ENCODE data around the gene DLEC1. TPM values are rescaled to one million over a fixed set of nuclear protein-coding genes. Genes with fewer than 3 reads are reported as not detected.

Gene DLEC1
- total and polyA plus RNA-seq, 2 donors (not counting 1 experiment from before 2014, with no cell fraction given), result 0.52 to 2.1 TPM

DNA sequence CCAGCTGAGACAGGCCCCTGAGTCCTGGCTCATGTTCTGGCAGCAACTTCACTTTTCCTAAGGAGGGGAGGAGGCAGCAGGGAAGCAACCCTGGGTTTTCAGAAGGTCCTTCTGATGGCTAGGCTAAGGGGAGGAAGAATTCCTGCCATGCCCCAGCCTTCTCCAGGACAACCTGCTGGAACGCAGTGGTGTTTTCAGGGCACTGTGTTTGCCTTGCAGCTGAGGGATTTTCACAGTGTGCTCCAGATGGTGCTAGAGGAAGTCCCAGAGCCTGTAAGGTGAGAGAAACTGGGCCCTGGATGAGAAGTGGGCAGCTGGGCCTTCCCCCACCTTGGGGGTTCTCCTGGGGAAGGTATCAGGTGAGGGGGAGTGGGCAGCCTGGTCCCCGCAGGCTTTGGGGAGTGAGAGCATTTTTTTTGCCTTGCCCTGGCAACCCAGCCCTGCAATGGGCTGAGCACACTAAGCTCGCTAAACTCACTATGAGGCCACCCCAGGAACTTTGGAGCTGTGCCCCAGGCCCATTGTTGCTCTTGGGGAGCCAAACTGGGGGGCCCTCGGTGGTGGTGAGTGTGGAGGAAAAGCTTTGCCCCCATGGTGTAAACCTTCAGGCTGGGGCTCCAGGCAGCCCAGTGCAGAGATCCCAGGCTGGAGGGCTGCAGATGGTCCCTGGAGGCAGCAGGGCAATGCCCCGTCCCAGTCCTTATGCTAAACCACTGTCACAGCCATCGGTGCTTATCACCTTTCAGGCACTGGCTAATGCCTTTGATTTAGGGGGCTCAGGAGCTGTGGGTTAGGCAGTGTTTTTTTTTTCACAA lies 56.9 kb downstream of the DLEC1 start:
- ChIA-PET POLR2A (no interaction called here), CTCF (interaction anchor here (0.6 kb wide), 1 partner anchor 384 kb away, joined by 3 read pairs; no protein-coding TSS in a partner anchor)
- no peak overlapping the region for H3K27ac Mint-ChIP-seq
- no peak overlapping the region for H3K4me3 Mint-ChIP-seq
- H3K27me3 Mint-ChIP-seq, result peaks cover 22% of the 10 kb centered on the region
- WGBS (ENCODE audit: insufficient coverage), result 88% methylated on average over 5 of the region's 6 CpGs
- TF ChIP-seq CTCF (IDR thresholded peaks at IDR 0.05) (no peak), EZH2 (IDR thresholded peaks at IDR 0.05; ENCODE audit: borderline replicate concordance, insufficient read depth, low read depth, low read length, poor library complexity, severe bottlenecking) (no peak)
- Histone ChIP-seq H3K9ac (ENCODE audit: low read length) (no peak overlapping the region), H3K36me3 (replicated peaks in 1 of 2; ENCODE audit: control extremely low read depth in 1 of 2, control insufficient read depth in 1 of 2, extremely low read depth in 1 of 2, insufficient read depth in 2 of 2, low read length in 1 of 2) (no peaks in the 10 kb centered on the region), H3K4me2 (replicated peaks; ENCODE audit: low read depth, low read length, poor library complexity, severe bottlenecking) (no peak overlapping the region), H3K27me3 (replicated peaks in 1 of 4; ENCODE audit: control extremely low read depth in 1 of 4, control insufficient read depth in 3 of 4, insufficient read depth in 4 of 4, low read length in 3 of 4) (peaks cover 0 to 6% (median 0%) of the 10 kb centered on the region in 4 experiments), H2AFZ (ENCODE audit: insufficient read depth, low read depth, low read length, poor library complexity, severe bottlenecking) (no peak overlapping the region), H3K79me2 (ENCODE audit: control insufficient read depth, insufficient read depth, low read length) (no peaks in the 10 kb centered on the region), H3K4me1 (ENCODE audit: control insufficient read depth in 2 of 2, insufficient read depth in 2 of 2, low read length in 2 of 2) (no peaks in the 10 kb centered on the region), H3K9me3 (ENCODE audit: control extremely low read depth in 1 of 3, control insufficient read depth in 2 of 3, insufficient read depth in 1 of 3, low read length in 2 of 3) (no peaks in the 10 kb centered on the region), H3K4me3 (ENCODE audit: control extremely low read depth in 1 of 5, extremely low read depth in 1 of 5, insufficient read depth in 1 of 5, low read depth in 2 of 5, low read length in 4 of 5) (no peak overlapping the region), H4K20me1 (ENCODE audit: control insufficient read depth, insufficient read depth, low read length, poor library complexity, severe bottlenecking) (no peaks in the 10 kb centered on the region), H3K27ac (ENCODE audit: low read length in 2 of 2) (no peak overlapping the region)
- H3K9me3 Mint-ChIP-seq (ENCODE audit: insufficient read depth), result no peaks in the 10 kb centered on the region
- intact Hi-C loops (cut with micrococcal nuclease), result no loop called here
- no peaks in the 10 kb centered on the region for H3K4me1 Mint-ChIP-seq
- no peak for ATAC-seq (ENCODE audit: low read depth)
- no peak for DNase-seq

All from B cell (primary cell).